ENCODE data around the gene PIK3IP1. TPM values are rescaled to one million over a fixed set of nuclear protein-coding genes. Genes with fewer than 3 reads are reported as not detected.

Gene PIK3IP1
- total RNA-seq, 4 donors from 2014 or later = 39.8 to 88.4 (median 48.1) TPM

- Histone ChIP-seq H3K27ac (peak overlapping the region in 2 of 3 donors; percentile 4 to 24), H3K9me3 (no peaks in the 10 kb centered on the region), H3K4me3 (replicated peaks in 1 of 3) (no peak overlapping the region), H3K27me3 (no peaks in the 10 kb centered on the region), H3K36me3 (no peaks in the 10 kb centered on the region), H3K4me1 (peaks cover 9 to 32% of the 10 kb centered on the region in 2 donors)
- TF ChIP-seq CTCF (IDR thresholded peaks at IDR 0.05) (no peak), POLR2A (IDR thresholded peaks at IDR 0.05) (no peak)
- WGBS, 2 donors = 65 to 71% methylated on average over 3 of the region's 3 CpGs
- DNase-seq = no peak
- intact Hi-C loops (cut with DNase I) = loop anchor here (10.0 kb wide), 1 partner anchor 120 kb away; no protein-coding TSS in a partner anchor
Measured at GRCh38 chr22:31235081-31235480, 57.2 kb downstream of the PIK3IP1 start.

GRCh38 chr22:31233001-31233400 lies 59.3 kb downstream of the PIK3IP1 start:
- TF ChIP-seq POLR2A (IDR thresholded peaks at IDR 0.05) = no peak
- TF ChIP-seq CTCF (IDR thresholded peaks at IDR 0.05) = no peak
- Histone ChIP-seq H3K27ac (peak overlapping the region in 1 of 3 donors; percentile 4), H3K4me3 (replicated peaks in 1 of 3) (no peak overlapping the region), H3K9me3 (no peaks in the 10 kb centered on the region), H3K27me3 (no peaks in the 10 kb centered on the region), H3K4me1 (peaks cover 20 to 39% of the 10 kb centered on the region in 2 donors), H3K36me3 (no peaks in the 10 kb centered on the region)
- intact Hi-C loops (cut with DNase I) = loop anchor here (10.0 kb wide), 1 partner anchor 118 kb away; no protein-coding TSS in a partner anchor
- 91 to 92% methylated on average over 3 of the region's 3 CpGs for WGBS, 2 donors
- no peak for DNase-seq

Small RNA genes lying within 50 kb of the gene (small RNA-seq; reads per million reads assigned to genes)
- gene RNA5SP496 = not detected

Other genes starting within 250 kb of the PIK3IP1 start
- gene SMTN, start 211.2 kb downstream of the PIK3IP1 start, total RNA-seq = 10 to 100 TPM; 46.2 to 60.3 (median 54.2) TPM
- 100 to 1,000 TPM; 208 to 501 (median 314) TPM for gene SELENOM, start 184.9 kb downstream of the PIK3IP1 start, total RNA-seq
- gene INPP5J, start 169.5 kb downstream of the PIK3IP1 start, total RNA-seq = 100 to 1,000 TPM; 180 to 665 (median 442) TPM
- gene PLA2G3, start 152.0 kb downstream of the PIK3IP1 start, total RNA-seq = 1 to 10 TPM in 1 of 4 donors, under 1 TPM in 2, not detected in 1; 0.22 to 1.9 (median 0.83) TPM
- 10 to 100 TPM; 56.0 to 63.1 (median 58.1) TPM for gene RNF185, start 132.3 kb downstream of the PIK3IP1 start, total RNA-seq
- gene LIMK2, start 80.2 kb downstream of the PIK3IP1 start, total RNA-seq = 100 to 1,000 TPM in 2 of 4 donors, 10 to 100 TPM in 2; 85.0 to 123 (median 99.4) TPM
- 10 to 100 TPM; 33.6 to 54.7 (median 46.1) TPM for gene PATZ1, start 53.9 kb upstream of the PIK3IP1 start, total RNA-seq
- gene DRG1, start 107.1 kb upstream of the PIK3IP1 start, total RNA-seq = 10 to 100 TPM; 57.7 to 67.6 (median 66.3) TPM
- 10 to 100 TPM; 15.7 to 21.2 (median 19.2) TPM for gene EIF4ENIF1, start 197.4 kb upstream of the PIK3IP1 start, total RNA-seq
- 10 to 100 TPM; 31.1 to 57.6 (median 43.1) TPM for gene SFI1, start 204.0 kb upstream of the PIK3IP1 start, total RNA-seq